ENCODE results near the gene TBC1D9. TPM values are rescaled to one million over a fixed set of nuclear protein-coding genes. Genes with fewer than 3 reads are reported as not detected.

The TBC1D9 gene
- total RNA-seq, 1 experiment from 2014 or later: 12.9 TPM

DNA sequence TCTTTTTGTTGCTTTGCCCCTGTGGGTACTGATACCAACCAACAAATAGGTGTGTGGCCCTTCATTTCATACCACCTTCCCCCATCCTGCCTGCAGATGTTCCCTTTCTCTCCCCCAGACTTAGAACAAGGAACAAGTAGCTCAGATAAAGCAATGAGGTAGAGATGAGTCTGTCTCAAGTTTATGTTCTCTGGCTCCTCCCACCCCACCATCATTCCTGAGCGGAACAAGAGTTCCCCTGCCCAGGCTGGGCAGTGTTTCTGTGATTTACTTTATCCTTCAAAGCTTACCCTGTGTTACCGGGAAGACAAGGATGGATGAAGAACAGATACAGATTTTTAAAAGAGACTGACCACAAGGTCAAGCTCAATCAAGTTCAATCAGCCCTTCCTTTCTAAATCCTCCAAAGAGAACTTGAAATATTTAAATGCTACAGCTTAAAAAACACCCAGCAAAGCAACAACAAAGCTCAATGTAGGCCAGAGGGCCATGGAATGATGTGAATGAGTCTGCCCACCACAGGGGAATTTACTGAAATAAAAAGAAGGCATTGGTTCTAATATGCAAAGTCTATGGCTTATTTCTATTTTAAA lies 107.4 kb downstream of the TBC1D9 start:
- DNase-seq (ENCODE audit: low spot score): no peak

- DNase-seq (ENCODE audit: low spot score): no peak
Measured at GRCh38 chr4:140645614-140646412, 110.4 kb downstream of the TBC1D9 start.

- no peak for DNase-seq (ENCODE audit: low spot score)
Measured at GRCh38 chr4:140645196-140645595, 111.0 kb downstream of the TBC1D9 start.

GRCh38 chr4:140644470-140645185 lies 111.6 kb downstream of the TBC1D9 start:
- no peak for DNase-seq (ENCODE audit: low spot score)

GRCh38 chr4:140643571-140644055 lies 112.6 kb downstream of the TBC1D9 start:
- no peak for DNase-seq (ENCODE audit: low spot score)

DNA sequence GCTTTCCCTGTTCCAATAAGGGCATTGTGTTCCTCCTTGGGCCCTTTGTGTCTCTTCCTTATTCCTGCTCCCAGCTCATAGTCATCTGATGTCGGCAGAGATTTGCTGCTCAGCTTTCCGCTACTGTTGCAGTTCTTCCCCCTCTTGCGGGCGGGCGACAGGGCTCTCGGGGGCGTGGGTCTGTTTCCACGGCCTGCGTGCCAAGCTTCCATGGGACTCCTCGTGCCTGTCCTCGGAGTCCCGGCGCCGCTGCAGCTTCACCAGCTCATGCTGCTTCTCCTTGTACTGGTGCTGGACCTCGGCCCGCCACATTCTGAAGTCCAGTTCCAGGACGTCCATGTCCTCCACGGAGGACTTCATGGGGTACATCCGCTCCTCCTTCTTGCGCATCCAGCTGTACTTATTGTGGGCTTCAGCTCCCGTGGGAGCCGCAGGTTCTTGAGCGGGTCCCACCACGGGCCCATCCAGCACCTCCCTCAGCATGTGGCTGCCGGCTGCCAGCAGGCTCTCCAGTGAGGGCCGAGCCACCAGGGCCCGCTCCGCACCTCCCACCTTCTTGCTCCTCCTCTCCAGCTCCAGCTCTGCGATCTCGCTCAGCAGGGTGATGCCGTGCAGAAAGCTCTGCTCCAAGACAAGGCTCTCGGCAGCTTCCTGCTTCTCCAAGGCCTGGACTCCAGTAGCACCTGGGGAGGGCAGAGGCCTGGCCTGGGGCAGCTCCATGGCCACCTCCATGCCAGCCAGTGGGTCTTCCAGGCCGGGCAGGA lies 113.3 kb downstream of the TBC1D9 start:
- no peak for DNase-seq (ENCODE audit: low spot score)

DNA sequence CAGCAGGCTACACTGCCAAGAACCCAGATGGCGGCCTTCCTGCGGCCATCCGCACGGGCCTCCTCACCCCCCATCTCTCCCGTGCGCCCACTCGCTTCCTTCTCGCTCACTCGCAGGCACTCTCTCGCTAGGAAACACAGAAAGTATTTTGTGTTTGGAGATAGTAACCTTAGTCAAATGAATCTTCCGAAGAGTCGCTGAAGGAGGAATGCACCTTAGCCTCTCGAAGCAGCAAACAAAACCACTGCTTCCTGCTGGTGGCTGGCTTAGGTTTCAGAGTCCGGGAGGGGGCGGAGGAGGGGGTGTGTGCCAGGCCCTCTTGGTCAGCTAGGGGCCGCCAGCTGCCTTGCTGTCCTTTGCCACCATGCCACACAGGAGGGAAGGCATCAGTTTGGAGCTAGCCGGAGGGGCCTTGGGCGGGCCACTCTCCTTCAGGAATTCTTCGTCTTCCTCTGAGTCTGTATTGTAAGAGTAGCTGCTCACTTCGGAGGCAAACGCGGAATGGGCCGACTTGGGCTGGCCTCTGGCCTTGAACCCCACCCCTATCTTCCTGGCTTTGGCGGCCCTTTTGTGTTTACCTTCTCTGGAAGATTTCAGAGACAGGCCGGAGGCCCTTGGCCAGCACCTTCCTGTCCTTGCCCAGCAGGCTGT lies 114.3 kb downstream of the TBC1D9 start:
- no peak for DNase-seq (ENCODE audit: low spot score)

GRCh38 chr4:140641105-140641555 lies 115.1 kb downstream of the TBC1D9 start:
- DNase-seq (ENCODE audit: low spot score): no peak

DNA sequence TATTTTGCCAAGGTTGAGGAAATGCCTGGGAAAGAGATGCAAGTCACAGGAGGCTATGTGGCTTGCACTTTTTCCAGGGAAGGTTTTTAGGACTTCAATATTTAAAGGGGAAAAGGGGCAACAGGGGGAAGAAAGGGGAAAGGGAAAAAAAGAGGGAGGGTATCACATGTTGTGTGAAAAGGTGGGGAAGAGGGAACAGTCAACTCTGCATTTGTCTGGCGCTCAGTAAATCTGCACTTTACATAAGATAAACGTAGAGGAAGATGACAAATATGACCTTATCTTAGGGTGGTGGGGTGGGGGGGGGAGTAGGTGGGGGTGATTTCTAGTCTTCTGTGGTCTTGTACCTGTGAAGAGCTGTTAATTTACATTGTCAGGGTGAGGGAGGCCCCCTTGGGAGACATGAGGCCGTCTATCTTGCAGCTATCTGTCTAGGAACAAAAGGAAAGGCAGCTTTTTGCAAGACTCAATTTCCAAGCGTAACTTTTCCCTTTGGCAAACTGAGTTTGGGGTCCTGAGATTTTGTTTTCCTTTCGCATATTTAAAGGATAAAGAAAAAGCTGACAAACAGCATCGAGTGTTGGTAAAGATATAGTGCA lies 115.9 kb downstream of the TBC1D9 start:
- DNase-seq (ENCODE audit: low spot score): no peak

- no peak for DNase-seq (ENCODE audit: low spot score)
Measured at GRCh38 chr4:140639066-140639465, 117.1 kb downstream of the TBC1D9 start.

DNA sequence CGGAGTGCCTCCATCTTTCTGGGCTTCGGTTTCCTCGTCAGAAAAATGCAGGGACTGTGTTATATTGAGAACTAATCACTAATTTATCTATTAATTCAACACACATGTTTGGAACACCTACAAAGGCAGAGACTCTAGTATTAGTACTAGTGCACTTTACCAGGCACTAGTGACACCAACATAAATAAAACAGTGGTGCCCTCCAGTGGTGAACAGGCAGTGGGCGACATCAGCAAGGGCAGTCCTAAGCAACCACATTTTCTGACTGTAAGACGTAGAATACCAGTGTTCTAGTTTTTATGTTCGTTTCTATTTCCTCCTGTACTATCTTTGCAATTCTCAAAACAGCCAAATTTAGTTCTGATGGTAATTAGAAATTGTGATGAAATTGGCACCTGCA lies 118.3 kb downstream of the TBC1D9 start:
- DNase-seq (ENCODE audit: low spot score): peak; percentile 22

GRCh38 chr4:140635606-140636005 lies 120.6 kb downstream of the TBC1D9 start:
- no peak for DNase-seq (ENCODE audit: low spot score)

GRCh38 chr4:140633951-140634350 lies 122.2 kb downstream of the TBC1D9 start:
- DNase-seq (ENCODE audit: low spot score): no peak

- DNase-seq (ENCODE audit: low spot score): no peak
Measured at GRCh38 chr4:140633124-140633523, 123.1 kb downstream of the TBC1D9 start.

DNA sequence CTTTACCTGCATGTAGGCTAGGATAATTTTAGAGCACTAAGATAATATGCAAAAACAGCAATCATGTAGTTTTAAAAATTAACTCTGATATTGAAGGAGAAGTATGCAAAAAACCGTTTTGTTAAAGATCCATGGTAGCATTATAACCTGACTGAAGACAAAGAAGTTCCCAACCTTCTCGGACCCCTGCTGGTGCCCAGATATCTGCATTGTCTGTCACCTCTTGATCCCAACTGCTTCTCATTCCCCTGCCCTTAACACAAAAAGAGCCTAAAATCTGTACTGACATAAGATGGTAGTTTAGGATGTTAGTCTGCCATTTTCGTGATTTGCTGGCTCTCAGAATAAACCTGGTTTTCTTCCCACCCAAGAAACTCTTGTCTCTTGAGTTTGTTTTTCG lies 125.9 kb downstream of the TBC1D9 start:
- DNase-seq (ENCODE audit: low spot score): no peak

GRCh38 chr4:140628016-140628415 lies 128.2 kb downstream of the TBC1D9 start:
- DNase-seq (ENCODE audit: low spot score): no peak

DNA sequence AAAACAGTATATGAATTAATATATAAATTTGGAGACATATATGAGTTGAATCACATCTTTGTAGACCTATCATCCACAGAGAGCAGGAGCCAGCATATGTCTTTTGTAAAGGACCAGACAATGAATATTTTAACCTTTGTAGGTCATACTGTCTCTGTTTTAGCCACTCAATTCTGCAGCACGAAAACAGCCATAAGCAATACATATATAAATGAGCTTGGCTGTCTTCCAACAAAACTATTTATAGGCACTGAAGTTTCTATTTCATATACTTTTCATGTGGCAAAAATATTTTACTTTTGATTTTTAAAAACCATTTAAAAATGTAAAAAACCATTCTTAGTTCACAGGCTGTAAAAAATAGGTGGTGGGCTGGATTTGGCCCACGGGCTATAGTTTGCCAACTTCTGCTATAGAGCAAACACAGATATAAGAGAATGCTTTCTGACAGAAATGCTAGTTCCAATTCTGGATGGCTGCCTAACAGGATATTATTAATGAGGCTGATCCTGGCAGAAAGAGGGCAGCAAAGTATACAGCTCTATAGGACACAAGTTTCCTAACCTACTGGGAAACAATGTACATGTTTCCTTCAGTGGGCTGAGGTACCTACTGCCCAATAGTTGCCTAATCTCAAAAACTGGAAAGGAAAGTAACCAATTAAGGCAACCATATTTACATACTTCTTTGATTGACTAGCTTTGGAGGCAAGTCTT lies 129.4 kb downstream of the TBC1D9 start:
- DNase-seq (ENCODE audit: low spot score): no peak

DNA sequence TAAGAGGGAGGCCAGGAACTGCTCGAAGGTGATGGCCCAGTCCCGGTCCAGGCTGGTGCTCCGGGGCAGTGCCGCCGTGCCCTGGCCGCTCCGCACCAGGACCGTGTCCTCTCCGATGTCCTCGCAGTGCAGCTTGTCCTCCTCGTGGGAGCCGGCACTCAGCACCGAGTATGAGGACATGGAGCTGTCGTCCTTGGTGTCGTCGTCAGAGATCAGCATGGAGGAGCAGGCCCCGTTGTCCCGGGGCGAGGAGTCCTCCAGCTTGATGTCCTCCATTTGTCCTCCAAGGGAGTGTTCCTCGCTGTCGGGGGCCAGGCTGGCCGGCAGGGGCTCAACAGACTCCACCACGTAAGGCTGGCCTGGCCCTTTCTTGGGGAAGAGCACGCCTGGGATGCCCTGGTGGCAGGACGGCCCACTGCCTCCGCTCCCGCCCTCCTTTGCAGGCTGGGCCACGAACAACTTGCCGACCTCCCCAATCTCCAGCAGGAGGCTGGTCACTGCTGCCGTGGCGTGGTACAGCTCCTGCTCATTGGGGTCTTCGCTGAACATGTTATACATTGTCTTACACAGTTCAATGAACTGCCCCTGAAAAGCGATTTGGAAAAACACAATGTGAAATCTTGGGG lies 133.7 kb downstream of the TBC1D9 start:
- DNase-seq (ENCODE audit: low spot score): no peak

DNA sequence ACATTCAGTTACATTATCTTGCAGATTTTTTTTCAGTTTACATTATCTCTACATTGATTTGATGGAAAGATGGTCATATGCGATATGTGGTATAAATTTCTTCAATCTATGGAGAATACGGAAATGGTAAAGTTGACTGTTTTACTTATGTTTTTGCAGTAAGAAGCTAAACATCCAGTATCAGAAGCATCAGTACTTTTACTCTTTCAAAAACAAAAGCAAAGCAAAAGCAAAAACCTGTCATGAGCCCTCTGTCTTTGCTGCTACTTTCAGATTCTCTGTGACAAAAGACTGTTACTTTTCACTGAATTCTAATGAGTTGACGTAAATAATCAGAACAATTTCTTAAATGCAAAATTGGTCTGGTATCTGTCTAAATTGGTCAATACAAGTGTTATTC lies 135.0 kb downstream of the TBC1D9 start:
- DNase-seq (ENCODE audit: low spot score): no peak
